Keratinocyte (primary cell): ENCODE data around the gene OR5B12.

Experiments
- CTCF ChIP-seq, 3 experiments: IDR thresholded peaks in 1 of 3; conservative IDR thresholded peaks in 1 of 3; optimal IDR thresholded peaks in 1 of 3; 2 replicates in 2 of 3; 3 replicates in 1 of 3; pipeline versions ENCODE3 to v1.5.1; 2011; ENCODE audit warnings: low read length in 3 of 3, mild to moderate bottlenecking in 3 of 3, moderate library complexity in 2 of 3, control low read depth in 1 of 3, inconsistent platforms in 1 of 3; ENCODE audit not compliant: insufficient read depth in 2 of 3; ENCODE audit errors: extremely low read depth in 1 of 3
- EZH2 ChIP-seq: IDR thresholded peaks from one replicate; pipeline ENCODE4 v1.6.1; 2012; ENCODE audit warnings: inconsistent platforms, mild to moderate bottlenecking, low read length, moderate library complexity

- TF ChIP-seq EZH2 (no peak), CTCF (optimal IDR thresholded peaks at IDR 0.05 in 1 of 3, IDR thresholded peaks at IDR 0.05 in 1 of 3, conservative IDR thresholded peaks at IDR 0.05 in 1 of 3; ENCODE audit: extremely low read depth in 1 of 3, insufficient read depth in 2 of 3, low read length in 3 of 3) (no peak)
These were observed 14.0 kb downstream of the OR5B12 start, which contains the start of gene OR5B2 for GRCh38 chr11:58428021-58428420.
